ENCODE data around the gene MOBP.

The MOBP gene

DNA sequence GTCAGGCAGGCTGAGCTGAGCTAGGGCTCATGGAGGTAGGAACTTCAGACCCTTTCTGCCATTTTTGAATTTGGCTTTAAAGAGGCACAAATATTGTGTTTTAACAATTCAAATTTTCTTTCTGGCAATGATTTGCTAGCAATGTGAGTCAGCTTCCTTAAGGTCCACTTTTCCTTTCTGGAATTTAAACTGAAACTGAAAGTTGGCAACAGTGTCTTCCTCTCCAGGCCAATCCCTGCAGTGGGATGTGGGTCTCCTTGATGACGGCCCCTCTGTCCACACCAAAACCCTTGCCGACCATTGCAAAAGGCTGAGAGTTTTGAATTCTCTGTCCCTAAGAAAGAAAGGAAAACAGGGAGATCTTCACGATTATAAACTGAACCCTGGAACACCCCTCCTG, 33.8 kb upstream of the MOBP start:
- Histone ChIP-seq H3K9me3 (ENCODE audit: control insufficient read depth, low read length) (no peaks in the 10 kb centered on the region), H3K4me3 (ENCODE audit: insufficient read depth, low read depth, low read length, poor library complexity, severe bottlenecking) (no peak overlapping the region), H3K4me1 (ENCODE audit: control insufficient read depth, insufficient read depth, low read length, poor library complexity, severe bottlenecking) (no peaks in the 10 kb centered on the region), H3K27me3 (replicated peaks; ENCODE audit: control insufficient read depth, insufficient read depth, low read length, poor library complexity, severe bottlenecking) (no peaks in the 10 kb centered on the region), H3K36me3 (ENCODE audit: control insufficient read depth, insufficient read depth, low read length) (no peaks in the 10 kb centered on the region), H3K27ac (ENCODE audit: insufficient read depth, low read length, poor library complexity, severe bottlenecking) (no peak overlapping the region)
- DNase-seq = no peak

- no peaks in the 10 kb centered on the region for H3K27me3 ChIP-seq (replicated peaks; ENCODE audit: control insufficient read depth, insufficient read depth, low read length, poor library complexity, severe bottlenecking)
- H3K27ac ChIP-seq (ENCODE audit: insufficient read depth, low read length, poor library complexity, severe bottlenecking) = no peak overlapping the region
- no peaks in the 10 kb centered on the region for H3K4me1 ChIP-seq (ENCODE audit: control insufficient read depth, insufficient read depth, low read length, poor library complexity, severe bottlenecking)
- no peak overlapping the region for H3K4me3 ChIP-seq (ENCODE audit: insufficient read depth, low read depth, low read length, poor library complexity, severe bottlenecking)
- H3K9me3 ChIP-seq (ENCODE audit: control insufficient read depth, low read length) = no peaks in the 10 kb centered on the region
- DNase-seq = no peak
- H3K36me3 ChIP-seq (ENCODE audit: control insufficient read depth, insufficient read depth, low read length) = no peaks in the 10 kb centered on the region
Observed at GRCh38 chr3:39434574-39434973, 32.9 kb upstream of the MOBP start.

- Histone ChIP-seq H3K27ac (ENCODE audit: insufficient read depth, low read length, poor library complexity, severe bottlenecking) (no peak overlapping the region), H3K4me1 (ENCODE audit: control insufficient read depth, insufficient read depth, low read length, poor library complexity, severe bottlenecking) (no peaks in the 10 kb centered on the region), H3K36me3 (ENCODE audit: control insufficient read depth, insufficient read depth, low read length) (no peaks in the 10 kb centered on the region), H3K4me3 (ENCODE audit: insufficient read depth, low read depth, low read length, poor library complexity, severe bottlenecking) (no peak overlapping the region), H3K27me3 (replicated peaks; ENCODE audit: control insufficient read depth, insufficient read depth, low read length, poor library complexity, severe bottlenecking) (no peaks in the 10 kb centered on the region), H3K9me3 (ENCODE audit: control insufficient read depth, low read length) (no peaks in the 10 kb centered on the region)
- DNase-seq = no peak
Observed at GRCh38 chr3:39435006-39435748, 32.3 kb upstream of the MOBP start.

GRCh38 chr3:39438880-39439279, 28.6 kb upstream of the MOBP start:
- no peaks in the 10 kb centered on the region for H3K27me3 ChIP-seq (replicated peaks; ENCODE audit: control insufficient read depth, insufficient read depth, low read length, poor library complexity, severe bottlenecking)
- no peaks in the 10 kb centered on the region for H3K4me1 ChIP-seq (ENCODE audit: control insufficient read depth, insufficient read depth, low read length, poor library complexity, severe bottlenecking)
- H3K4me3 ChIP-seq (ENCODE audit: insufficient read depth, low read depth, low read length, poor library complexity, severe bottlenecking) = no peak overlapping the region
- no peaks in the 10 kb centered on the region for H3K36me3 ChIP-seq (ENCODE audit: control insufficient read depth, insufficient read depth, low read length)
- H3K27ac ChIP-seq (ENCODE audit: insufficient read depth, low read length, poor library complexity, severe bottlenecking) = no peak overlapping the region
- no peak for DNase-seq
- no peaks in the 10 kb centered on the region for H3K9me3 ChIP-seq (ENCODE audit: control insufficient read depth, low read length)

DNA sequence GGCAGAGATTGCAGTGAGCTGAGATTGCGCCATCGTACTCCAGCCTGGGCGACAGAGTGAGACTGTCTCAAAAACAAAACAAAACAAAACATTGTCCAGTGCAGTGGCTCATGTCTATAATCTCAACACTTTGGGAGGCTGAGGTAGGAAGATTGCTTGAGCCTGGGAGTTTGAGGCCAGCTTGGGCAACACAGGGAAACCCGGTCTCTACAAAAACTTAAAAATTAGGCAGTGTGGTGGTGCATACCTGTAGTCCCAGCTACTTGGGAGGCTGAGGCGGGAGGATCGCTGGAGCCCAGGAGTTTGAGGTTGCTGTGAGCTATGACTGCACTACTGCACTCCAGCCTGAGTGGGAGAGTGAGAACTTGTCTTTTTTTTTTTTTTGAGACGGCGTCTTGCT, 27.2 kb upstream of the MOBP start:
- H3K4me1 ChIP-seq (ENCODE audit: control insufficient read depth, insufficient read depth, low read length, poor library complexity, severe bottlenecking) = no peaks in the 10 kb centered on the region
- H3K9me3 ChIP-seq (ENCODE audit: control insufficient read depth, low read length) = no peaks in the 10 kb centered on the region
- no peak for DNase-seq
- no peak overlapping the region for H3K4me3 ChIP-seq (ENCODE audit: insufficient read depth, low read depth, low read length, poor library complexity, severe bottlenecking)
- no peaks in the 10 kb centered on the region for H3K36me3 ChIP-seq (ENCODE audit: control insufficient read depth, insufficient read depth, low read length)
- H3K27ac ChIP-seq (ENCODE audit: insufficient read depth, low read length, poor library complexity, severe bottlenecking) = no peak overlapping the region
- H3K27me3 ChIP-seq (replicated peaks; ENCODE audit: control insufficient read depth, insufficient read depth, low read length, poor library complexity, severe bottlenecking) = no peaks in the 10 kb centered on the region

GRCh38 chr3:39443530-39443929, 23.9 kb upstream of the MOBP start:
- H3K27ac ChIP-seq (ENCODE audit: insufficient read depth, low read length, poor library complexity, severe bottlenecking) = no peak overlapping the region
- DNase-seq = no peak

DNA sequence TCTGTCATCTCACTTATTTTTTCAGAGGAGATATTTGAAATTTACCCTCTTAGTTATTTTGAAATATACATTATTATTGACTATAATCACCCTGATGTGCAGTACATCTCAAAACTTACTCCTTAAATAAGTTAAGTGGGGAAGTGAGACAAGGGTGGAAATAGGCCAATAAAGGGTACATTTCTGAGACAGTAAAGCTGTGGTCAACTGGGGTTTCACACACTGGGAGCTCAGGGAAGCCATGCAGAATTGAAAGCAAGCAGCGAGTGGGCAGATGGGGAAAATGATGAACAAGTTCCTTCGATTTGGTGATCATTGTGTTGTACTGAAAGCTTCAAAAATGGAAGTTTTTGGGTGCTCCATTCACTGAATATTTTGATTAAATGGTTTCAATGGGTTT, 21.6 kb upstream of the MOBP start:
- no peaks in the 10 kb centered on the region for H3K27me3 ChIP-seq (replicated peaks; ENCODE audit: control insufficient read depth, insufficient read depth, low read length, poor library complexity, severe bottlenecking)
- H3K4me1 ChIP-seq (ENCODE audit: control insufficient read depth, insufficient read depth, low read length, poor library complexity, severe bottlenecking) = no peaks in the 10 kb centered on the region
- no peak for DNase-seq

More at GRCh38 chr3:39443530-39443929, 23.9 kb upstream of the MOBP start:
- no peaks in the 10 kb centered on the region for H3K9me3 ChIP-seq (ENCODE audit: control insufficient read depth, low read length)
- H3K27me3 ChIP-seq (replicated peaks; ENCODE audit: control insufficient read depth, insufficient read depth, low read length, poor library complexity, severe bottlenecking) = no peaks in the 10 kb centered on the region
- H3K4me3 ChIP-seq (ENCODE audit: insufficient read depth, low read depth, low read length, poor library complexity, severe bottlenecking) = no peak overlapping the region
- no peaks in the 10 kb centered on the region for H3K36me3 ChIP-seq (ENCODE audit: control insufficient read depth, insufficient read depth, low read length)
- H3K4me1 ChIP-seq (ENCODE audit: control insufficient read depth, insufficient read depth, low read length, poor library complexity, severe bottlenecking) = no peaks in the 10 kb centered on the region

DNA sequence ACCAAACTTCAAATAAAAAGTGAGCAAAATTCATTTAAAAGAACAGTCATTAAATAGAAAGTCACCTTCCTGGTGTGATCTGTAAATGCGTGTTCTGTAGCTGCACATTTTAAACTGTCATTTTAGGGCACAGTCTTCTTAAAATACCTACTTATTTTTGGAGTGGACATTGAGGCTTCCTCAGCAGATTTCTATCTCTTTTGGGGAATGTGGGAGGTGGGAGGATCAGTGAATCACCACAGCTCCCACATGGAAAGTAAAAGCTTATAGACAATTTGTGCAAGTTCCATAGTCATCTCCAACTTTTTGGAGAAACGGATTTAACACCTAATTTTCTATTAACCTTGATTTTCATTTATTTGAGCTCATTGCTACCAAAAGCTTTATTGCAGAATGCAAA, 21.0 kb upstream of the MOBP start:
- DNase-seq = no peak
- H3K9me3 ChIP-seq (ENCODE audit: control insufficient read depth, low read length) = no peaks in the 10 kb centered on the region
- H3K4me3 ChIP-seq (ENCODE audit: insufficient read depth, low read depth, low read length, poor library complexity, severe bottlenecking) = no peak overlapping the region
- no peaks in the 10 kb centered on the region for H3K4me1 ChIP-seq (ENCODE audit: control insufficient read depth, insufficient read depth, low read length, poor library complexity, severe bottlenecking)
- H3K27ac ChIP-seq (ENCODE audit: insufficient read depth, low read length, poor library complexity, severe bottlenecking) = no peak overlapping the region
- no peaks in the 10 kb centered on the region for H3K36me3 ChIP-seq (ENCODE audit: control insufficient read depth, insufficient read depth, low read length)
- no peaks in the 10 kb centered on the region for H3K27me3 ChIP-seq (replicated peaks; ENCODE audit: control insufficient read depth, insufficient read depth, low read length, poor library complexity, severe bottlenecking)

More for the DNA sequence above, 21.6 kb upstream of the MOBP start:
- H3K4me3 ChIP-seq (ENCODE audit: insufficient read depth, low read depth, low read length, poor library complexity, severe bottlenecking) = no peak overlapping the region
- H3K9me3 ChIP-seq (ENCODE audit: control insufficient read depth, low read length) = no peaks in the 10 kb centered on the region
- H3K27ac ChIP-seq (ENCODE audit: insufficient read depth, low read length, poor library complexity, severe bottlenecking) = no peak overlapping the region
- H3K36me3 ChIP-seq (ENCODE audit: control insufficient read depth, insufficient read depth, low read length) = no peaks in the 10 kb centered on the region

DNA sequence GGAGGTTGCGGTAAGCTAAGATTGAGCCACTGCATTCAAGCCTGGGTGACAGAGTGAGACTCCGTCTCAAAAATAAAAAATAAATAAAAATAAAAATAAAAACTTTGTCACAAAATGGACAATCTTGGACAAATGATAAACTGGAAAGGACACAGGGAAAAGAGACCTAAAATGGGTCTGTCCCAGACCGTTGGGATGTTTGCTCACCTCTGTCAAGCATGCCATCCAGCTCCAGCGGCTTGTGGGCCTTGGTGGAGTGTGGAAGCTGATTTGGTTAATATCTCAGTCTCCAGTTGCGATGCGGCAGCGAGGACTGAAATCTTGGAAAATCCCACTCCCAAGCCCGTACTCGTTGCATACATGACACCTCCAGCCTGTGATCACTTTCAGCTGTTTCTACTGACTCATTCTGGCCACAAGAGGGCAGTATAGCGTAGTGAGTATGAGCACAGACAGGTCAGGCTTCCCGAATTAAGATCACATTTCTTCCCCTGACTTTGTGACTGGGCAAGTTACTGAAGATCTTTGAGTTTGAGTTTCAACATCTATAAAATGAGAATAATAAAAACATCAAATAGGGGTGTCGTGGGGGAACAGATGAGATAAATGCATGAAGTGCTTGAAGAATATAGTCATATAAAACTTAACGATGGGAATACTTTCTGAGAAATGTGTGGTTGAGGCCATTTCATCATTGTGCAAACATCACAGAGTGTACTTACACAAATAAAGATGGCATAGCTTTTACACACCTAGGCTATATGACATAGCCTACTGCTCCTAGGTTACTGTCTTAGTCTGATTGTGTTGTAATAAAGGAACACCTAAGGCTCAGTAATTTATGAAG, 19.6 kb upstream of the MOBP start:
- DNase-seq = peak; percentile 9 to 45 (median 9)
- Histone ChIP-seq H3K27me3 (replicated peaks; ENCODE audit: control insufficient read depth, insufficient read depth, low read length, poor library complexity, severe bottlenecking) (no peaks in the 10 kb centered on the region), H3K4me3 (ENCODE audit: insufficient read depth, low read depth, low read length, poor library complexity, severe bottlenecking) (no peak overlapping the region), H3K27ac (ENCODE audit: insufficient read depth, low read length, poor library complexity, severe bottlenecking) (no peak overlapping the region), H3K4me1 (ENCODE audit: control insufficient read depth, insufficient read depth, low read length, poor library complexity, severe bottlenecking) (no peaks in the 10 kb centered on the region), H3K36me3 (ENCODE audit: control insufficient read depth, insufficient read depth, low read length) (no peaks in the 10 kb centered on the region), H3K9me3 (ENCODE audit: control insufficient read depth, low read length) (no peaks in the 10 kb centered on the region)

GRCh38 chr3:39448506-39449233, 18.8 kb upstream of the MOBP start:
- H3K27ac ChIP-seq (ENCODE audit: insufficient read depth, low read length, poor library complexity, severe bottlenecking) = no peak overlapping the region
- H3K4me3 ChIP-seq (ENCODE audit: insufficient read depth, low read depth, low read length, poor library complexity, severe bottlenecking) = no peak overlapping the region
- no peak for DNase-seq
- H3K9me3 ChIP-seq (ENCODE audit: control insufficient read depth, low read length) = no peaks in the 10 kb centered on the region
- no peaks in the 10 kb centered on the region for H3K4me1 ChIP-seq (ENCODE audit: control insufficient read depth, insufficient read depth, low read length, poor library complexity, severe bottlenecking)
- no peaks in the 10 kb centered on the region for H3K36me3 ChIP-seq (ENCODE audit: control insufficient read depth, insufficient read depth, low read length)
- H3K27me3 ChIP-seq (replicated peaks; ENCODE audit: control insufficient read depth, insufficient read depth, low read length, poor library complexity, severe bottlenecking) = no peaks in the 10 kb centered on the region
